HG02884 (cell line): ENCODE results near the gene KYNU.
"Not testable (repeated sequence)": the region's sequence is repeated elsewhere in the genome, so short reads cannot be mapped to it uniquely, and the experiment has no call there.

Source experiments
- ATAC-seq: cut with Tn5 transposase; IDR thresholded peaks from one replicate; pipeline ENCODE4 v1.9.1; 2021; ENCODE audit warnings: mild to moderate bottlenecking, moderate library complexity; ENCODE audit not compliant: unreplicated experiment

The KYNU gene

DNA sequence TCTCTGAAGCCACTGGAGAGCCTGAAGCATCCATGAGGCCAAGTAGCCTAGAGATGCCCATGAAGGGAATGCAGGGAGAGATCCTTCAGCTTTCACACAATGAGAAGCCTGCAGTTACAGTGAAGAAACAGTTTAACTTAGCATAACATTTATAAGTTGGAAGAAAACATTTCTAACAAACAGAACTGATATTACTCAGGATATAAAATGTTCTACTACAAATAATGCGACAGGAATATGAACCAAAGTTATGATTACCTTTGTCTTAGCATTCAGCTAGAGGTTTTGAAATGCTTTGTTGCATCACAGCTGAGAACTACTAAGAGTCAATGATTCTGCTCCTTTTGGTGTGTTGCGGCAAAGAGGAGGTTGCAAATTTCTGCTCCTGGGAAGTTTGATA is 6.9 kb upstream of the KYNU start:
- no peak for ATAC-seq

DNA sequence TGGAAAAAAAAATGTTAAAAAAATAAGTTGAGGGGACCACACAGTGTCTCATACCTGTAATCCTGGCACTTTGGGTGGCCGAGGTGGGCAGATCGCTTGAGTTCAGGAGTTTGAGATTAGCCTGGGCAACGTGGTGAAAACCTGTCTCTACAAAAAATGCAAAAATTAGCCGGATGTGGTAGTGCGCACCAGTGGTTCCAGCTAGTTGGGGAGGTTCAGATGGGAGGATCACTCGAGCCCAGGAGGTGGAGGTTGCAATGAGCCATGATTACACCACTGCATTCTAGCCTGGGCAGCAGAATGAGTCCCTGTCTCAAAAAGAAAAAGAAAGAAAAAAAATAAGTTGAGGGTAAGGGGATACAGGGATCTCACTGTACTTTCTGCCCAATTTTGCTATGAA is 6.1 kb upstream of the KYNU start:
- ATAC-seq: no peak

DNA sequence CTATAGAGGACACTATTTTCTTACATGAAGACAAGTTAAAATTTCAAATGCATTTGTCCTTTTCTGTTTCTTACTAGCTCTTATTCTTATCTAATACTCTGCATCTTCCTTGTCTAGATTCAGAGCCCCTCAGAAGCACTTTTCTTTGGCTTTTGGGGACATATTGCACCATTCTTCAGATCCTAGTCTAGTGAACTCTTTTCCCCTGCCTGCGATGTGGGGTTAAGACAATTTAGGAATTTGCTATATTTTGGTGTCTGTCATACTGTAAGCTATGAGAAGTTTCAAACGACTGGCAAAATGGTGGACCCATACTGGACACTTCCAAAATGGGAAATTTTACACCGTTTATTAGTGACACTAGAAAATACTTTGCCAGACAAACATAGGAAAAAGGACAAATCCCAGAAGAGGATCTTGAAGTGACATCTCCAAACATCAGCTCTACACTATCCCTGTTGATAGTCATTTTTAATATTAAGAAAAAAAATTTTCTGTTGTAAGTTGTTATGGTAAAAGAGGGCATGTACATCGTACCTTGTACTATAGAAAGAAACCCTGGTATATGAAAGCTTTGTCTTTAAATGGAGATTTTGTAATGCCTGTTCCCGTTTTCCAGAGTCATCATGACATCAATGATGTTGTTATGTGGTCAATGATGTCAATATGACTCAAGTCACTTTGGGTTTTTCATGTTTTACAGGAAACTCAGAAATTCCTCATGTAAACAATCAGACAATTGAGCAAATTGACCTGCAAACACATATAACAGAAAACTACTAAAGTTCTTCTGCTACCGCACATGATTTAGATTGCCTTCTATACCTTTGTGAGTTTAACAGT is 4.4 kb upstream of the KYNU start:
- ATAC-seq: no peak

GRCh38 chr2:142873831-142874287 is 3.6 kb upstream of the KYNU start:
- no peak for ATAC-seq

DNA sequence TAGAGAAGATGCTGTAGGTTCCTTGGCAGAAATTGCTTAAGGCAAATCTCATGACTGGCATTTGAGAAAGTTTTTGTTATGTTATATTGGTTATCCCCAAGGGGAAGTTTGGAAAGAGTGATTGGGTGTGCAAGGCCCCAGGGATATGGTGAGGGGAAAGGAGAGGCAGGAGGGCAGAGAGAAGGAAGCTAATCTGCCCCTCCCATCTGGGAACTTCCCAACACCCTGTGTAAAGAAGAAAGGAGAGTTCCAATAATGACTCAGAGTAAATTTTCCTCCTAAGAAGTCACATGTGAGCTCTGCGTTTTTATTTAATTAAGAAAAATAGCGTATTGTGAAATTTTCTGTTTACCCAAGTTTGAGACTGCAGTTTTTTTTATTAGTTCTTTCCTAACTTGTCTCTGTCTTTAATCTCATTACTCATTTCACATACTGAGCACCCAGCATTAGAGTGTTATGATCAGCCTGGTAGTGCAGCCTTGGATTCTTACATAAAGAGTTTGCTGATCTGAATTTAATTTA is 3.1 kb upstream of the KYNU start:
- ATAC-seq: no peak

GRCh38 chr2:142875010-142875409 is 2.5 kb upstream of the KYNU start:
- no peak for ATAC-seq

GRCh38 chr2:142875652-142876051 is 1.8 kb upstream of the KYNU start:
- no peak for ATAC-seq

- ATAC-seq: no peak
Observed at GRCh38 chr2:142876423-142876822, 1.0 kb upstream of the KYNU start.

- ATAC-seq: peak; percentile 31
Observed at GRCh38 chr2:142878031-142878678, 691 bp downstream of the KYNU start.

- ATAC-seq: no peak
Observed at GRCh38 chr2:142879151-142879550, 1.7 kb downstream of the KYNU start.

- no peak for ATAC-seq
Observed at GRCh38 chr2:142880279-142880678, 2.8 kb downstream of the KYNU start.

GRCh38 chr2:142881619-142882018 is 4.2 kb downstream of the KYNU start:
- ATAC-seq: no peak

DNA sequence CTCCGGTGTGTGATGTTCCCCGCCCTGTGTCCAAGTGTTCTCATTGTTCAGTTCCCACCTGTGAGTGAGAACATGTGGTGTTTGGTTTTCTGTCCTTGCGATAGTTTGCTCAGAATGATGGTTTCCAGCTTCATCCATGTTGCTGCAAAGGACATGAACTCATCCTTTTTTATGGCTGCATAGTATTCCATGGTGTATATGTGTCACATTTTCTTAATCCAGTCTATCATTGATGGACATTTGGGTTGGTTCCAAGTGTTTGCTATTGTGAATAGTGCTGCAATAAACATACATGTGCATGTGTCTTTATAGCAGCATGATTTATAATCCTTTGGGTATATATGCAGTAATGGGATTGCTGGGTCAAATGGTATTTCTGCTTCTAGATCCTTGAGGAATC is 5.0 kb downstream of the KYNU start:
- ATAC-seq: not testable (repeated sequence)

GRCh38 chr2:142883526-142883925 is 6.1 kb downstream of the KYNU start:
- no peak for ATAC-seq

DNA sequence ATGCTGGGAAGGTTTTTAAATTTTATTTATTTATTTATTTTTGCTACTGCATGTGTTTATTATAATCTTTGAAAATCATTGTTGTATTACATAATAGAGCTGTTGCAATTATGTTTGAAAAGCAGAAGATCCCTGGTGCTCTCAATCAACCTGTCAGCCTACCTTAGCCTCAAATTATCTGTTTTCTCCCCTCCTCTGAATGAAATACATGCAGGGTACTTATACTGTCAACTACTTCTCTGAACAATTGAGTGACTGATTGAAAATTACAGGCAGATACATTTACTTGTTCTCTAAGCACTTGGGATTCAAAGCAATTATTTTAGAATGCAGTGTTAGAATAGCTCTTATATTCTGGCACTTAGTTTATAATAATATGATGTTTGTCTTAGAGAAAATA is 8.1 kb downstream of the KYNU start:
- ATAC-seq: no peak

- ATAC-seq: peak; percentile 99
Observed at GRCh38 chr2:142892715-142893114, 15.3 kb downstream of the KYNU start.

DNA sequence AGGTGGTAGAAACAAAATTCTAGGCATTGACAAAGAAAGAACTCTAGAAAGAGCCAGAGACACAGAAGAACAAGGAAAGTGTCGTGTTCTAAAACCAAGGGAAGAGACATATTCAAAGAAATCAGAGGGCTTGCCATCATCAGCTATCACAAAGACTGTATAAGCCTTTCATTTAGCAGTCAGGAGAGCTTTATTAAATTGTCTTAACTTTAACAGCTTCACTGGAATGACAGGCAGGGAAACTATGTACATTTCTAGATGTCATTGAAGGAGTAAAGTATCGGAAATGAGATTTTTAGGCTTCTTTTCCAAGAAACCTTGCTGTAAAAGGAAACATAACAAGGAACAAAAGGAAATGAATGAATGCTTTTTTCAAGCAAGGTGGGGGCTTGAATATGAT is 15.8 kb downstream of the KYNU start:
- ATAC-seq: no peak

- no peak for ATAC-seq
Observed at GRCh38 chr2:142897807-142898206, 20.3 kb downstream of the KYNU start.

- not testable (repeated sequence) for ATAC-seq
Observed at GRCh38 chr2:142900327-142900726, 22.9 kb downstream of the KYNU start.

DNA sequence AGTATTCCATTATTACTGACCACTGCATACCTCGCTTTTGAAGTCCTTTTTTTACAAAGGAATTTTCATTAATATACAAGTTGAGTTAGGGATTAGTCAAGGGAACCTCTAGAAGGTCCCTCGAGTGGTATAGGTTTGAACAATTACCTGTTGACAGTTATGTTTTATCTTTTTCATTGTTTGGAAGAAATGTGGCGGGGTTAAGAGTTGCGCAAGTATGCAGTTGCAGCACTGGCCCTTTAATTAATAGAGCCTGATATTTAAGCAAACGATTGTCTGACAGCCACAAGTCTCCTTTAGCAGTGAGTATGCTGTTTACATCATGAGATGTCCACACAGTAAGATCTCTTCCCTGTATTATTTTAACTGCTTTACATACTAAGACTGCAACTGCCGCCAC is 24.3 kb downstream of the KYNU start:
- ATAC-seq: no peak

DNA sequence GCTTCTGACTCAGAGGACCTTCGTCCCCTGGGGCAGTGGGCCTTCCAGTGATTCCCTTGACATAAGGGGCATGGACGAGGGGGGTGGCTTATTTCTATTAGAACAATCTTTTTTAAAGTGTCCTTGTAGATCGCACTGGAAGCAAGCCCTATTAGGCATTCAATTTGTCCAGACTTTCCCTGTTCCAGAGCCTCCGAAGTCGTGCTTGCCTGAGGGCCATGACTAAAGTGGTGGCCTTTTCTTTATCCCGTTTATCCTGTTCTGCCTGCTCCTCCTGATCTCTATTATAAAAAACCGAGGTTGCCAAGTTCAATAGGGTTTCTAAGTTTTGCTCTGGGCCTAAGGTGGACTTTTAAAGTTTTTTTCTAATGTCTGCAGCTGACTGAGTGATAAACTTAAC is 26.3 kb downstream of the KYNU start:
- ATAC-seq: not testable (repeated sequence)

DNA sequence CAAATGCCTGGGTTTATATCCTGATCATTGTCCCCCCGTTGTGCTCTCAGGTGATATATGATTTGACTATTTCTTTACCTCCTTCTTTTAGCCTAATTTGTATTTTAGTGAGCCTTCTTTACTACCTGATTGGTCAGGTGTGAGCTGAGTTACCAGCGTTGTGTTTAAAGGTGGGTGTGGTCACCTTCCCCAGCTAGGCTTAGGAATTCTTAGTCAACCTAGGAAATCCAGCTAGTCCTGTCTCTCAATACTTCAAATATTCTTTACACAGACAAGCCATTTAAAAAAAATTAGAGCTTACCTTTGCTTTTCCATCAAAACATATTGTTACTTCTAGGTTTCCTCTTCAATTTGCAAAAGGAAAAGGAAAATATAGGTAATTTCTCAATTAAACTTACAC is 30.2 kb downstream of the KYNU start:
- ATAC-seq: no peak
